ENCODE data around the gene GALNTL6.
"Not testable (repeated sequence)": the region's sequence is repeated elsewhere in the genome, so short reads cannot be mapped to it uniquely, and the experiment has no call there.

Gene GALNTL6

DNA sequence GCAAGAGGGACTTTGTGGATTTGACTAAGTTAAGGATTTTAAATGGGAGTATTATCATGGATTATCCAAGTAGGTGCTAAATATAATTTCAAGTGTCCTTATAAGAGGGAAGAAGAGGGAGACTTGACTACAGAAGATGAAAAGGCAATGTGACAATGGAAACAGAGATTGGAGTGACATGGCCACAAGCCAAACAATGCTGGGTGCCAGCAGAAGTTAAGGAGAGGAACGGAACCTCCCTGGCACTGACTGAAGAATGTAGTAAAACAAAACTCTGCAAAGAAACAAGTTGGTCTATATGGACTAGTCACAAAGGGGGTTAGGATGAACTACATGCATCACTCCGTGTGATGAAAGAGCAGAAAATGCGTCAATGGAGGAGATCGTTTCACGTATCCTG, 959.6 kb downstream of the GALNTL6 start:
- no peak for DNase-seq

DNA sequence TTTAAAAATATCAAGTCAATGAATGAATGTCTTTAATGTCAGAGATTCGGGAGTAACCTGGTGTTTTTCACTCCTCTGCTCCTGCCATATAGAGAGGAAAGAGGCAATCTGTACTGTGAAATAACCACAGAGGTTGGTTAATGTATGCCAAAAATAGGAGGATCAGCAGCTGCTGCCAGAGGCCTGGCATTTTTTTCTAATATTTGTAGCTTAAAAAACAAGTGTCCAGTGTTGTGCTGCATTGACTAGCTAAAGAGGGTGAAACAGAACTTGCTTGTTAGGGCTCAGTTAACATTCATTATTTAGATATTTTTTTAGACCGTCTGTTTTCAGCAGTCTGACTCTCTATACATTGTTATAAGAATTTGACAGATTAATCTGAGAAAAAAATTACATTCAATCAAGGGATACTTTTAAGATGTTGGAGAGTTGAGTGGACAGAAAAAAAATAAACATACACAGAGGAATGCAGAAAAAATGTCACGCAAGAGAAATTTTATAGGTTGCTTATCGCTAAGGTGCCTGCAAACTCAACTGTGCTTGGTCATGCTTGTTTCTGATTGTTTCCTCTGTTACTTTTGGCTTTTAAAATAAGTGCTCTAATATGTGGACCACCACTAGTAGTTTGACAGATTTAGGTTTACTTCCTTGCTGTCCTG, 963.1 kb downstream of the GALNTL6 start:
- DNase-seq, result no peak

DNA sequence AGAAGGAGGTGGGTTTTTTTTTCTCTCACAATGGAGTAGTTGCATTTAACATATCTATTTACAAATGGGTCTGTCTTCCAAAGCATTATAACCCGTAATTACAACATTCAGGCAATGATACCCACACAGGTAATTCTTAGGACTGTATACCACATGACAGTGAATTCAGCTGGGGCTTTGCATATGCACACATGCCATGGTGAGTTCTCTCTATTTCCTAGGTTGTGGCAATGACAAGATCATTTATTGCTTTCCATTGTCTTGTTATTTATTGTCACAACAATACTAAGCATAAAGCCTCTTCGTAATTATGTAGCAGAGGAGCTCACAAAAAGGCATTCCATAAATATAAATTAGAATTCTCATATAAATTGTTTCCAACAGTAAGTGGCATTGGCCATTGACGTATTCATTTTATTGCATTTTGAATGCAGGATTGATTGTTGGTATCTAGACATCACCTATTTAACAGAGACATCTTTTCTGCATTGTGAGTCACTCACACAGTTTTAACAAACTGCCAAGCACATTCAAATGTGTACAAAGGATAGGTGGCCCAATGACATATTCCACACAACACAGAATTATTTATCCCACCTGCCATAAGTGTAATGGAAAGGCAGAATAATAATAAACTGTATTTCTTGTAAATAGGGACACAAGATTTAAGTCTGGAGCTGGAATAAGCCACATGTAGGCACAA, 964.7 kb downstream of the GALNTL6 start:
- DNase-seq, result no peak

DNA sequence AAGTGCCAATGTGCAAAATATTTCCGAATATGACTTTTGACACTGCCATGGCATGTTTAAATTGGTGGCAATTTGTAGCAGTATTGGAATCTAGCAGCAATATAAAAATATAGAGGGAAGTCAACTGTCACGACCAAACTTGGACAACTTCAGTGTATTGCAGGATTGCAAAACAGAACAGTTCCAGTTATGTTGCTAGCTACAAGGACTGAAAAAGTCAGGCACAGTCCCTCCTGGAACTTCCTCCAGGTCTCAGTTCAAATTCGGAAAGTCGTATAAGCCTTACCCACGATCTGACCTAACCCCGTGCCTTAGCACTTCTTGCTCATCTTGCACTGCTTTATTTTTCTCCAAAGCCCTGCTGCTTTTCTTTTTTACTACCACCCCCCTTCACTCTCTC, 965.4 kb downstream of the GALNTL6 start:
- DNase-seq, result no peak

DNA sequence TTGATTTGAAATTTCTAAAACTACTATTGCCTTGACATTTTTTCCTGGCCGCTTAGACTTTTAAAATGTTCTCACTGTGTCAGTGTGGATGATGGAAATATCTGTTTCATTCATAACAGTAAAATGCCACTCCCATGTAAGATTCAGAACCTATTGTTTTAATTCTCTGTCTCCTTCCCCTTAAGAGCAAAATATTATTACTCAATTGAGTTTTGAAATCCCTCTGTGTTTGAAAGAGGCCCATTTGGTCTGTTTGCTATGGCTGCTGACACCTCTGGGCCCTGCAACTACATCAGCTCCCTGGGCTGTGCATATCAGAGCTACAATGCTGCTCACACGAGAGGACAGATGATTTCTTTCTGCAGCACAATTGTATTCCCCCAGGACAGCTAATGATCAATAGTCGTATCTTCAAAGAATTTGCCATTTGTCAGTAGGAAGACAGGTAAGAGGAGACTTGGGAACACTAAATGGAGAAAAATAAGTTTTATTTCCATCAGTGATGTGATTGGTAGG, 967.4 kb downstream of the GALNTL6 start:
- DNase-seq, result no peak

DNA sequence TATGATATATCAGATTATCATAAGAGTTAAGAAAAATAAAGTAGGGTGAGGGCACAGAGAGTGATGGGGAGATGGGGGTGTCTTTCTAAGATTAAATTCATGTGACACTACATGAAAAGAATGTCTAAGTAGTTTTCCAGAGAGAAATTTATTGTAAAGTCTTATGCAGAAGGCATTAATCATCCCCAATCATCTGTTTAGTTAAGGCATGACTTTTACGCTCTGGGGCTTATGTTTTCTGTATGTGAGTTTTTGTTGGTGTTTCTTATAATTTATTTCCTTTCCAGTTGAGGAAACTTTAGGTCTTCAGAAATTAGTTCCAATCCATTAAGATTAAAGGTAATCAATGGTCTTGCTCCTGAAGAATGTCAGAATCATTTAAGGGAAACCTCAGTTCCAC, 972.4 kb downstream of the GALNTL6 start:
- DNase-seq, result no peak

DNA sequence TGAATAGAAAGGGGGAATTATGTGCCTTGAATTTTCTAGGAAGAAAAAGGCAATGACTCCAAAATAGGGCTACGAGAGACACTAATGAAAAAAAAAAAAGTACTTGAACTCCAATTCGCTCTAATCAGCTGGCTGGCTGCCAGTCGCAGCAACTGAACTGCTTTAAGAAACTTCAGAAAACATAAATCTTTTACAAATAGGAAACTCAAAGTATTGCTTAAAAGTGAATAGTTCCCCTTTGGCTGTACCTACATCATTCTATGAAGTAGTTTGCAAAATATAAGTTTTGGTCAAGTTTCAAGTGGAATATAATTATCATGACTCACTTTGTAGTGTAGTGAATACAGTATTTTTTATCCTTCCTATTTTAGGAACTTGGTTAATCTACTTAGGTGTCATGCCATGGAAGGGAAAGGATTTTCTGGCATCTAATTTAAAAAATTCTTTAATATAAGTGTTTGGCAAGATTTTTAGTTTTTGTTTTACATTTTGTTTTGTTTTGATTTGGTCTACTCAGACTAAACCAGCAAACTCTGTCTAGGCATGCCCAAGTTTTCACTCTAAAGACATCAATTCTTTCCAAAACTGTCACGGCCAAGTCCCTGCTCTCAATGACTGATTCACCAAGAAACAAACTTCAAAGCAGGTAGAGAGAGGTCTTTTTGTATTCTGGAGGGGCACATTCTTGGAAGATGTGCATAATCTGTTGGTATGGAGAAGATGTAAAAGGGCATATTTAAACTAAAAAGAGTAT, 973.0 kb downstream of the GALNTL6 start:
- no peak for DNase-seq

DNA sequence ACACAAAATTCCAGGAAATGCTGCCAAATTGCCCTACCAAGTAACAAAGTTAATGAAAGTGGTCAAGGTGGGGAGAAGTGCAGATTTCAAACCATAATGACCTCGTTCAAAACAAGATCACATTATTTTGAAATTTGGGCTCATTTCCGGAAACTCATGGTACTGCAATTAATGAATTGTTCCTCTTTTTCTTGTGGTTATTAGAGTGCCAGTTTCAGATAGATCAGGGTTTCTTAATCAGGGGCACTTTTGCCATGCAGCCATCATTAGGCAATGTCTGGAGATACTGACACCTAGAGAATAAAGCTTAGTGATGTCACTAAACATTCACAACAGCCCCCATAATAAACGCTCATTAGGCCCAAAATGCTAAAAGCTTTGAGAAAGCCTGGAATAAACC, 973.9 kb downstream of the GALNTL6 start:
- DNase-seq, result no peak

DNA sequence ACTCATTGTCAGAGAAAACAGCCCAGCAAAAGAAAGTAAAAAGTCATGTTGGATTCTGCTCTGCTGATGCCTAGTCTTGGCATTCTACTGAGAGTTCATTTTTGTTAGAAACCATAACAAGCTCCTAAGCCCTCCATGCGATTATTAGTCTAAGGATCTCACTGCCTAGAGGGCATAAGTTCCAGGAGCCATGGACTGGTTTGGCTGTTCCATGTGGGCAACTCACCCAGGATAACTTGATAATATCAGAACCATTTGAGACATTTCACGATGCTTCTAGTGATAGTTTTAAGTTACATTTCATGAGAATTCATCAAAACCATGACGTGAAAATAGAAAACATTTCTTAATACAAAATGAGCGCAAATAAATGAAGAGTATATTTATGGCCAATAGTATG, 978.6 kb downstream of the GALNTL6 start:
- DNase-seq, result no peak

DNA sequence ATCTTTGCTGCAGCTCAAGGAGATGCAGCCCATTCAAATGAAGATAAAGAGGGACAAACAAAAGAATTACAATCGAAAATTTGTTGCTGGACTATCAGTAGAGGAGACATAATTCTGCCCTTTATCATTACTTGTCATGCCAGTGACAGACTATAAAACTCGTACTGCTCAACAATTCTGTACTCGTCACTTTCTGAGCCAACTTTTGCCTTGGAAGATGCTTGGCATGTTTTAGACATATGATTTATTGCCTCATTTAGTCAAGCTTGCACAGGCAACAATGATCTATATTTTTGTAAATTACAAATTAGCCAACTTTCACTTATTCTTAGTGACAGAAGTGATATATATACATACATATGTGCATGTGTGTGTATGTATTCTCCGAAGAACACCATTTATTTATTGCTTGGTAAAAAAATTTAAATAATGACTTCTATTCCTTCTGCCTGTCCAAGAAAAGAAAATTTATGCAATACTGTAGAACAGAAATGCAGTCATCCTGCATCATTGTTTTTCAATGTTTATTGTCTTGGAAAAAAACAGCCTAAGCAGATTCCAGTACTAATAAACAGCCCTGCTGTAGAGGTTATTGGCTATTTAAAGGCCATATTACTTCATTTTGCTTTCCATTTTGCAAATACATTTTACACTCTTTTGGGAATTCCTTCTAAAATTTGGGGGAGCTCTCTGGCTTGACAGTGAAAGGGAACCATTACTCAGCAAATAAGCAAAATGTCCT, 980.5 kb downstream of the GALNTL6 start:
- DNase-seq, result no peak

DNA sequence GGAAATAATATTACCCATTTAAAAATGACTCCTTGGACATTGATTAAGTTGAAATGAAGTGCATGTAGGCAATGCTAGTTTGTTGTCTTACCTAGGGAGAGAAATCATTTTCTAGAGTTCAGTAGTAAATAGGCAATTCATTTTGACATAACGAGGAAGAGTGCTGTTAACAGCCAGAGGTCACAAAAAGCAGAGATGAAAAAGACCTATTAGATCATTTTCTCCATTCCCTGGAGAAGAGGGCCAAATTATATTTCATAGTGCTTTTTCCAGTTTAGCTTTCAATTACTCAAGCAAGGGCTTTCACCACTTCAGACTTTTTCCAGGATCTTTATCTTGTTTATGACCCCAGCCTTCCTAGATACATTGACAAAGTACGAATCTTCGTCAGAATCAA, 981.1 kb downstream of the GALNTL6 start:
- no peak for DNase-seq

DNA sequence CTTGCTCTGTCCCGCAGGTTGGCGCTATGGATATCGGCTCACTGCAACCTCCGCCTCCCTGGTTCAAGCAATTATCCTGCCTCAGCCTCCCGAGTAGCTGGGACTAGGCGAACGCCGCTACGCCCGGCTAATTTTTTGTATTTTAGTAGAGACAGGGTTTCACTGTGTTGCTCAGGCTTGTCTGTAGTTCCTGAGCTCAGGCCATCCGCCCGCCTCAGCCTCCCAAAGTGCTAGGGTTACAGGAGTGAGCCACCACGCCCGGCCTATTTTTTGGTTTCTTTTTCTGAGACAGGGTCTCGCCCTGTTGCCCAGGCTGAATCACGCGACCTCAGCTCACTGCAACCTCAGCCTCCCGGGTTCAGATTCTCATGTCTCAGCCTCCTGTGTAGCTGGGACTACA, 984.1 kb downstream of the GALNTL6 start:
- not testable (repeated sequence) for DNase-seq

DNA sequence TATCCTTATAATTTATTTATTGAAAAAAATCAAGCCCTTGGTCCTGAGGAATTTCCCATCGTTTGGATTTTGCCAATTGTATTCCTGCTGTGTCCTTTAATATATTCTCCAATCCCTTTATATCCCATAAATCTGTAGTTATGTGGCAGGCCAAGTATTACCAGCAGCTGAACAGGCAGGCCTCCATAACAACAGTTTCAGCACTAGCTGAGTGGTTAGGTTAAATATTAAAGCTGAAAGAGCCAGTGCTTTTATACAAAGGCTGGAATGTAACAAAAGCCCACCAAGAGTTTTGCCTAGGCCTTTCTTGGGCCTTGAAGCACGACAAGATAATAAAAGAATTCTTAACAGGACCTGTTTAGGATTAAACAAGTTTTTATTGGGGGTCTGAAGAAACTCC, 988.8 kb downstream of the GALNTL6 start:
- DNase-seq, result no peak

DNA sequence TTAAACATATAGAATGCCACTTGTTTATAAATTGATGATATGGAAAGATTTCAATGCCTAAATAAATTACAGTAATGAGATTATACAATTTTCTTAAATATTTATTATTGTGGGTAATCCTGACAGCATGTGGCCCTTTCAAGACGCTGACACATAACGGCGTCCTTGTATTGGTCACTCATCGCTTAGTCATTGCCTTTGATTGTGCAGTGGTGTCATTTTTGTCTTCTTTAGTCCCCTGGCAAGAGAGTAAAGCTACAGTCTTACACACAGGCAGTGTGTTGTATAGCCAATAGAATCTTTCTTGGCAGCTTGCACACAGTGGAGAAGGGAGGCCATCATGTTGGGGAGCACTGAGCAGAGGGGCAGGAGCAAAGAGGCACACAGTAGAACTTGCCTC, 993.6 kb downstream of the GALNTL6 start:
- DNase-seq, result no peak

DNA sequence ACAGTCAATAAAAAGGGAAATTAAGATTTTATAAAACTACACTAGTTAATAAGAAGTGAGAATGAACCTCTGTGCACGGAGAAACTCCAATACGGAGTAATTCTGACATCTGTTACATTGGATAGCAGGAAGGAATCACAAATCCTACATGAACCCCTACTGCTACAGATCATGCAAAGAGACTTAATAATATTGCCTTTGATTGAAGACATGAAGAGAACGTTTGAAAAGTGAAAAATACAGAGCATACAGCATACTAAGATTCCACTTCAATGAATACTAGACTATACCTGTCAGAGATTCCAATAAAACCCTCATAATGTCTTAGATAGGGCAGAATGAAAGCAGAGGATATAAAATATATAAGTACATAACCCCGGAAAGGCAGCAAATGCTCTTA, 995.0 kb downstream of the GALNTL6 start:
- no peak for DNase-seq

DNA sequence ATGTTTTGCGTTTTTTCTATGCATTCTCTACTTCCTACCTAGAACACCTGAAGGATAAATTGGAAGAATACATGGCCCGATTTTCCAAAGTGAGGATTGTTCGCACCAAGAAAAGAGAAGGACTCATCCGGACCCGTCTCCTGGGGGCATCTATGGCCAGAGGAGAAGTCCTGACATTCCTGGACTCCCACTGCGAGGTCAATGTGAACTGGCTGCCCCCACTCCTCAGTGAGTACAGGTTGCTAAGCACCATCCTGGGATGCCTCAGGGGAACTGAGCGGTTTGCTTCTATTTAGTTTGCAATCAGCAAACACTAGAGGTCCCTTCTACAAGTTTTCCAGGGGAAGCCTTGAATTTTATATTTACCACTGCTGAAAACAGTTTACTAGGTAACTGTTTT, 996.1 kb downstream of the GALNTL6 start:
- no peak for DNase-seq

DNA sequence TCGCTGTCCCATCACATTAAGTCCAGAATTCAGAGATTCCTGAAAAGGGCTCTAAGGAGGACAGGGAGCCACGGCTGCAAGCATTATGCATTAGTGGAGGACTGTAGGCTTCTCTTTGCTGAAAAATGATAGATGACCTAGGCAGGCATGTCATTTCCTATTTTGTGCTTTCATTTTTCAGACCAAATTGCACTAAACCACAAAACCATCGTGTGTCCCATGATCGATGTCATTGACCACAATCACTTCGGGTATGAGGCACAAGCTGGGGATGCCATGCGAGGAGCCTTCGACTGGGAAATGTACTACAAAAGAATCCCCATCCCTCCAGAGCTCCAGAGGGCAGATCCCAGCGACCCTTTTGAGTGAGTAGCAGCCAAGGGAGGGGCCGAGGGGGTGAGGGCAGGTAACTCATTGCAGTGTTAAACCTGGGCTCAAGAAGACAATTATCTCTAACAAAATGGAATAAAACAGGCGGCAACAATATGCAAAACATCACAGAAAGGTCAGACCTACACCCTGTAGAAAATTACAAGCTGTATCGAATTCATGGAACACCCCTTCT, 1000.2 kb downstream of the GALNTL6 start:
- DNase-seq, result no peak

DNA sequence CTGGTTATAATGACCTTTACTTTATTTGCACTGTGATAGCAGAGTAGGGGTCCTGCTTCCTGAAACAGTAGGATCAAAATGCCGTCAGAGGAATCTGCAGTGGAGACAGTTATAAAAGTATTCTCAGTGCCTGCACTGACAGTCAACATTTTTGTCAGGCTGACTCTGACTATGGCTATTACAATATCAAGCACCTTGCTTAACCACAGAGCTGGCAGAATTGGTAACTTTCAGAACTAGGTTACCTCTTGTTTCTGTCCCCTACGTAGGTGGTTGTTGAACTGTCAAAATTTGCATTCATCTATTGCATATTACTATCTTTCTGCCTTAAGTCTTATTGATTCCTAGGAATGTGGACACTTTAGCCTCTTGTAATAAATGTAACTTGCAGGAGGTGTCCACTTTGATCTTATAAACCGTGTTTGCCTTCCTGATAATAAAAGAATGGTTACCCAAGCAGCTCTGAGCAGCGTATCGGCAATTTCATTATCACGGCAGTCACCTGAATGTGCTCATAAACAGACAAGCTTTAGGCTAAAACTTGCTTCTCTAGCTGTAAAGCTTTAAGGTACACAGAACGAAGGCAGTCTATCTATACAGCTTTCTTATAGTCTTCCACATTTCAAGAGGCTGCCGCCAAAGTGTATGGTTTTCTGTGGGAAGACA, 1002.4 kb downstream of the GALNTL6 start:
- no peak for DNase-seq

DNA sequence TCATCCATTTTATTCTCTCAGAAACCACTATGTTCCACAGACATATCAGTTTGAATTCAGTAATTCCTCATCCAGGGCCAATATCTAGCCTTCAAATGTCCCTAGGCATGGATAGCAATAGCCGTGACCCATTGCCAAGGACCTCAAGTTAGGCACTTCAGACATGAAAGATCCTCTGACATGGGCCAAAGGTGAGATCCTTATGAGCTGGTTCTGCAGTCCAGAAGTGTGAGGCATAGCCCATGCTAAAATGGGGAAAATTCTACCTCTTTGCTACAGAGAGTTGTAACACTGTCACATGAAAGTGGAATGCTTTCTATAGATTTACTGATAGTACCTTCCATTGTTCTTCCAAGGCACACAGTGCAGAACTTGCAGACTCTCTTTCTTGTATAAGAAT, 1005.7 kb downstream of the GALNTL6 start:
- no peak for DNase-seq

DNA sequence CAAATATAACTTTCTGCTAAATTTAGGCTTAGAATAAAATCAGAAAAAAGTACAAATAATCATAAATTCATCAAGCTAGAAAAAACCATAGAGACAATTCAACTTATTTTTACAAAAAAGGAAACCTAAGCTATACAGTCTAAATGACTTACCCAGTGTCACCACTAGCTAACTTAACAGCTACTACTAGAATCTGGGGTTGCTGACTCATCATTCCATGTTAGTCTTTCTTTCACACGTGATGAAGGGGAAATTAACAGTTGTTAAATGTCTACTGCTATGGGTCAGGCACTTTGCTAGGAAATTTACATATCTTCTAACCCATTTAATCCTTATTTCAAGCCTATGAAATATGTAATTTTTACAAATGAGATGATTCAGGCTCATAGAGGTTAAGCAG, 1006.1 kb downstream of the GALNTL6 start:
- no peak for DNase-seq

DNA sequence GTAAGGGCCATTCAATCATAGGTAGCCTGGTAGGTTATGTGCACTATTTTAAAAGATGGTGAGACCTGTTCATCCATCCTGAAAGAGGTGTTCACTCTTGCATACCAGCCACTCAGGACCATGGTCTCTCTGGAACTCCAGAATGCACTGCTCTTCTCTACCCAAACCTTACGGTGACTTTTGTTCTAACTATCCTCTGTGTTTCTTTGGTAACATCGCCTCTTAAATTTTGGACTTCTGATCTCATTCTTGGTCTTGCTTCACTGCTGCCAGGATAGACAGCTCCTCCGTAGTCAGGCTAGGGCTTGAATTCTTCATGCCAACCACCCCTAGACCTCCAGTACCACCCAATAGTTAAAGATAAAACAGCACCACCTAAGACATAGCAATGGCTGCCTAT, 1009.1 kb downstream of the GALNTL6 start:
- DNase-seq, result no peak

DNA sequence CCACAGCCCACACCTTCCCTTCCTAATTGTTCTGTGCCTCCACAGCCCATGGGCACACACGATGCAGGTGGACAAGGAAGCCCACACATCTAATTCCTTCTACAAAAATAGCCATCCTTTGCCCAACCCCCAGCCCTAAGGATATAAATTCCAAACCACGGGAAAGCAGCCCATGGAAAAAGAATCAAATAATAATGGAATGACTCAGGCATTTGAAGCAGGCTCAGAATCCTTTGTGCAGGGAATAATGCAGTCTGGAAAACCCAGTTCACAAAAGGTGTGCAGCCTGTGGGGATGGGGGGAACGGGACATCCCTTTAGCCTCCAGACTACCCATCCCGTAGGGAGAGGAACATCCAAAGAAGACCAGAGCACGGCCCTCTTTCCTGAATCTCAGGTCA, 1013.1 kb downstream of the GALNTL6 start:
- DNase-seq, result no peak

Data from activated T-cell treated with anti-CD3 and anti-CD28 coated beads, Interleukin-2, amount 50 U/mL, for 48 hours (primary cell).